HG03175 (cell line): ENCODE results near the gene MLN.
"Not testable (repeated sequence)": the region's sequence is repeated elsewhere in the genome, so short reads cannot be mapped to it uniquely, and the experiment has no call there.

Experiments
- ATAC-seq: cut with Tn5 transposase; IDR thresholded peaks from one replicate; pipeline ENCODE4 v1.9.1; 2021; ENCODE audit warnings: mild to moderate bottlenecking, moderate library complexity; ENCODE audit not compliant: unreplicated experiment

The MLN gene

DNA sequence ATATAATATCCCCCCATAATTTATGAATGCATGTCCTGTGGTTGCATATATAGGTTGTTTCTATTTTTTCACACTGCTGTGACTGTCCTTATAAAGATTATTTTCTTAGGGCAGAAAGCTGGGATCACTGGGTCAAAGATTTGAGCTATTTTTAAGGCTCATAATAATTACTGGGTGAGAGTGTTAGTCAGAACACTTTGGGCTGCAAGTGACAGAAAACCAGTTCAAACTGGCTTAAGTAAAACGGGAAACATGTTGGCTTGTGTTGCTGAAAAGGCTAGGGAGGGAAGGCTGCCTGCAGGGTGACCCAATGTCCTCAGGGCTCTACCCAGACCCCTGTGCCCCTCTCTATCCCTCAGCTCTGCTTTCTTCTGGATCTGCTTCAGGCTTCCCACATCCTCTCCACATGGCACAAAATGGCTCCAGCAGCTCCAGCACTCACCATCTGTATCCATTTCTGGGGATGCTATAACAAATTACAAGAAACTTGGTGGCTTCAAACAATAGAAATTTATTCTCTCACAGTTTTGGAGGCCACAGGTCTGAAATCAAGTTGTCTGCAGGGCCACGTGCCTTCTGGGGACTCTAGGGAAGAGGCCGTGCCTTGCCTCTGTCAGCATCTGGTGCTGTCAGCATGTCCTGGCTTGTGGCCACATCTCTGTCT lies 33.1 kb upstream of the MLN start:
- no peak for ATAC-seq

DNA sequence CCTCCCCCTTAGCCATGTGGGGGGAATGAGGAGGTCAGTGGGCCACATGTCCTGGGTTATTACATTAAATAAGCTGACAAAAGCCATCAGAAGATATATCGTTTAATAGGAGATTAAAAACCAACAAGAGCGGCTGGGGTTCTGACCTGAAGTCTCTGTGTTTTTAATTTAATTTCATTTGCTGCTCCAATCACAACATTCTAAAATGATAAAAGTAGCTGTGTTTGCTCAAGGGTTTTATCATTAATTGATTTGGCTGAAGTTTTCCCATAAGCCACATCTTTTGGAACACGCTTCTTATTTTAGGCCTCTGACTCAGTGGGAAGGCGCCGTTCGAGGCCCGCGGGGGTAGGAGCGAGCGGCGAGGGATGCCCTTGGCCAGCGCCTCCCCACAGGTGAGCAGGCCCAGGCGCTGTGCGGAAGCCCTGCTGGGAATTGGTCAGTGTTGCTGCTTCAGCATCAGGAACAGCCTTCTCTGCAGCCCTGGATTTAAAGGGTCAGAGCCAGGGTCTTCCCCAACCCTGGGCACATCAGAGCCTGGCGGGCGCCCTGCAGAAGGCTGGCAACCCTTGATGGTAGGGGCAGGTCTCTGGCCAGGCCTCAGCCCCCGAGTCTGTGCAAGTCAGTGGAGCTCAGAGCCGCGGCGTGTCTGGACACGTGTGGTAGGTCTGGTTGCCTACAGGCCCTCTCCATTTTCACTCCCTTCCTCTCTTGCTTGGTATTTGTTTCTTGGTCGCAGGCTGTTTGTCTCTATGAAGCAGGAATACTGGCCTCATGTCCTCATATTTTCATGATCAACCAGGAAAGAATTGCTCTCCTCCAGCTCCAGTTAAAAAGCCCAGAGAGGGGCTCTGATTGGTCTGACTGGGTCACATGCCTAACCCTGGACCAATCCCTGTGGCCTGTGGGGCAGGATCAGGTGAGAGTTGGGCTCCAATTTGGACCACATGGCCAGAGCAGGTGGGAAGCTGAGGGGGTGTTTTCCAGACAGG lies 30.9 kb upstream of the MLN start:
- no peak for ATAC-seq

GRCh38 chr6:33833599-33833998 lies 29.8 kb upstream of the MLN start:
- no peak for ATAC-seq

- ATAC-seq, result not testable (repeated sequence)
Measured at GRCh38 chr6:33832831-33833230, 29.0 kb upstream of the MLN start.

DNA sequence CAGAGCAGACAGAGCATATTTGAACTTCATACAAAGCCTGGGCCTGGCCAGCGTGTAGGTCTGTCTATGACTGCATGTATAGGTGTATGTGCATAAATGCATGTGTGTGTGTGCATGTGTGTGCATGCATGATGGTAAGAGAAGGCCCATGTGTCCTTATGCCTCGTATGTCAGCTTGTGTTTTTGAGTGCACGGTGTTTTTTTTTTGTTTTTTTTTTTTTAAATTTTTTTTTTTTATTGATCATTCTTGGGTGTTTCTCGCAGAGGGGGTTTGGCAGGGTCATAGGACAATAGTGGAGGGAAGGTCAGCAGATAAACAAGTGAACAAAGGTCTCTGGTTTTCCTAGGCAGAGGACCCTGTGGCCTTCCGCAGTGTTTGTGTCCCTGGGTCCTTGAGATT lies 27.9 kb upstream of the MLN start:
- not testable (repeated sequence) for ATAC-seq

- ATAC-seq, result no peak
Measured at GRCh38 chr6:33830635-33831240, 26.9 kb upstream of the MLN start.

DNA sequence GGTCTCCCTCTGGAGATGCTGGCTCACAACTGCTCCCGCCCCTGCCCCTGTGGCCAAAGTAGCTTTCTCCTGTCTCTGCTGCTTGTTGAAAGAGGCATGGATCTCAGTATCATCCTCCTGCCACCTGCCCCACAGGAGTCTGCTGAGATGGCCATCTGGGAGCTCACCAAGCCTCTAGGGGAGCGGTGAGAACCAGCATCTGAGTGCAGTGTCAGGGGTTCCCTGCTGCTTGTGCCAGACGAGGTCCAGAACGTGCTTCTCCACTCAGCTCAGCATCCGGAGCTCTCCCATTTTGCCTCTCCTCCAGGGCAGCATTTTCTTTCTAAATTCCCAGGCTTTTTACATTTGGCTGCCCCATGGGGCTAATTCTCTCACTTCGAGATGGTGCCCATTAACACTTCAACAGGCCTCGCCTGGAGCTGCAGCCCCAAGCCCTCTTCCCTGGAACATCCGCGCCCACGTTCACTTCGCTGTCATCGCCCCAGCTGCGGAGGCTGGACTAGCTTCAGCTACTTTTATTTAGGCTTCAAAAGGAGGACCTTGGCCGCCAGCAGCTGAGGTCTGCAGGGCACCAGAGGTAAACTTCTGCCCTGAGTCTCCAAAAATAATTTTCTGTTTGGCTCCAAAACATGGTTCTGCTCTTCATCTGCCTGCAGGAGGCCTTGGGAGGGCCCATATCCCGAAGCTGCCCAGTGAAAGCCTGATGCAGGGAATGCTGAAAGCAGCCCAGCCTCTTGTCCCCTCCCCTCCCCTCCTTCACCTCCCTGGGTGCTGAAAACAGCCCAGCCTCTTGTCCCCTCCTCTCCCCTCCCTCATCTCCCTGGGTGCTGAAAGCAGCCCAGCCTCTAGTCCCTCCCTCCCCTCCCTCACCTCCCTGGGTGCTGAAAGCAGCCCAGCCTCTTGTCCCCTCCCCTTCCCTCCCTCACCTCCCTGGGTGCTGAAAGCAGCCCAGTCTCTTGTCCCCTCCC lies 25.2 kb upstream of the MLN start:
- ATAC-seq, result no peak

DNA sequence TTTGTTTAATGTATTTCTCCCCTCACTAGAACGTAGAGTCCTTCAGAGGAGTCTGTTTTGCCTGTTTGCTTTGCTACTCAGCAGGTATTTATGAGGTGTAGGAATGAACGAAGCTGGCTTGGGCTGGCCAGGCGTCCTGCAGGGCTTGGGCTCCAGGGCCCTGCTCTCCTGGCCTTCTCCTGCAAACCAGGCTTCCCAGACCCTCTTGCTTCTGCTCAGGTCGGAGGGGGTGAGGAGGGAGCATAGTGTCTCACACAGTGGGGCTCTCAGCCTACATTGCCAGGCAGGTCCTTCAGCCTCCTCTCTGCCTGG lies 24.6 kb upstream of the MLN start:
- no peak for ATAC-seq

DNA sequence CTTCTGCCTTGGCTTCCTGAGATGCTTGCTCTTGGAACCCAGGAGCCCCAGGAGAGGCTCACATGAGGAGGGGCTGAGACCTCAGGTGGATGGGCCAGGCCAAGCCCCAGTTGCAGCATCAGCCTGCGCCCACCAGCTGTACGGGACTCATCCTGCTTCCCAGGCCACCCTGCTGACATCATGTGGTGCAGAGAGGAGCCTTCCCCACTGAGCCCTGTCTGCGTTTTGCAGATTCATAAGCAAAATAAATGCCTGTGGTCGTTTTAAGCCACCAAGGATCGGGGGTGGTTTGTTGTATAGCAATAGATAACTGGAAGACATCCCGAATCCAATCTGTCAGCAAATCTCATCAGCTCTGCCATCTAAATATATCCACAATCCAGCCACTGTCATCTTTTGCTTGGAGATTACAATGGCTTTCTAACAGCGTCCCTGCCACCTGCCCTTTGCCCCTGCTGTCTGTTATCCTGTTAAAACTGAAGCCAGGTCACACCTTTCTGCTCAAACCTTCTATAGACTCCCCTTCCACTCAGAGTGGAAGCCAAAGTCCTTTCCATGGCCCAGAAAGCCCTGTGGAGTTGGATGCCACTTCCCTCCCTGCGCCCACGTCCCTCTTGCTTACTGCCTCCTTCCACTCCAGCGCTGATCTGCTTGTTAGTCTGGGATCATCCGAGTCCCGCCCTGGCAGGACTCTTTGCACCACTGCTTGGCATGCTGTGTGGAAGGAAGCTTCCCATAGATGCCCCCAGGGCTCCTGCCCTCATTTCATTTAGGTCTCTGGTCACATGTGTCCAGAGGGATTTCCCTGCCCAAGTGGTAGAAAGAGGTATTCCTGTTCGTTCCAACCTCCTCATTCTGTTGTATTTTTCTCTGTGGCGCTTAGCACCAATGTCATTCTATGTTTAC lies 24.0 kb upstream of the MLN start:
- ATAC-seq, result no peak

- ATAC-seq, result no peak
Measured at GRCh38 chr6:33826537-33826936, 22.7 kb upstream of the MLN start.

GRCh38 chr6:33824461-33825154 lies 20.8 kb upstream of the MLN start:
- ATAC-seq, result no peak

DNA sequence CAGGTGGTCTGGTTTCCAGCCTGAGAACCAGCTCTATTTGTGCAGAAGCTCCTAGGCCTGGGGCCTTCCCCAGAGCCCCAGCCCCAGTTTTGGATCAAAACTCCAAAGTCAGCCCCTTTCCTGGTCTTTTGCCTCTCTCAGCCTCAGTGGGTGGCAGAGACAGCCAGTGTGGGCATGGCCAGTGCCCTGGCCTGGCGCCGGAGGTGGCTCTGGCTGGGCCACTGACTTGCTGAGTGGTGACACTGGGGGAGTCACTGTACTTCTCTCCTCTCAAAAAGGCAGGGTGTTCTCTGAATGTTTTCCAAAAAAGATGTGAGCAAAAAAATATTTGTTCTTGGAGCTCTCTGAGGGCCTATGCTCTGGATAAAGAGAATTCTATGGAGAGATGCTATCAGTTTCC lies 20.0 kb upstream of the MLN start:
- ATAC-seq, result no peak

DNA sequence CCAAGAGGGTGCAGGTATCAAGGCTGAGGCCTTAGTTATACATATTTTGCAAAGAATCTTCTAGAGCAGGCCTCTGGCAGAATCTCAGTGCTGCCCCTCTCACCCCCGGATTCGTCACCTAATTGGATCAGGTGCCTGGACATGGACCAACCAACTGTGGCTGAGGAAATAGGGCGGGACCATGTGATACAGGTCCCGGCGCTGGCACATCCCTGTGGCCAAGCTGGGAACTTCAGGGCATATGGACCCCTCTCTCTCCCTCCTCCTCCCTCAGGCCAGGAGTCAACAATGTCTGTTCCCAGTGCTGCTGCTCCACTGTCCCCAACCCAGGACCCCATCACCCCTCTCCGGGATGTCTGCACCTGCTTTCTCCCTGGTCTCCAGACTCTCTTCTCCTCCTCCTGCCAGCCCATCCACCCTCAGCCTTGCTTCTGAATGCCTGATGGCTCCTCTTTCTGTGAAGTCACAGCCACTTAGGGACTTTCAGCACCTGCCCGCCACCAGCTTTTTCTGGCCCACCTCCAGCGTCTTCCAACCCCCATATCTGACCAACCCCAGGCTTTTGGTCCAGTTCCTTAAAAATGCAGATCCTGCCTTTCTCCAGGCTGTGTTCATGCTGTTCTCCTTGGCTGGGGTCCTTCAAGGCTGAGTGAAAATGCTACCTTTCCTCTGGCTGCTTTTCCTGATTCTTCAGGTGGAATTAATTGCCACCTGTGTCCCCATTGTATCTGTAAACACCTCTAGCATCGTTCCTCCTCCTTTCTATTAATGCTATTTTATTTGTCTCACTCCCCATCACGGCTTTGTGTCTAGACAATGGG lies 19.0 kb upstream of the MLN start:
- no peak for ATAC-seq

DNA sequence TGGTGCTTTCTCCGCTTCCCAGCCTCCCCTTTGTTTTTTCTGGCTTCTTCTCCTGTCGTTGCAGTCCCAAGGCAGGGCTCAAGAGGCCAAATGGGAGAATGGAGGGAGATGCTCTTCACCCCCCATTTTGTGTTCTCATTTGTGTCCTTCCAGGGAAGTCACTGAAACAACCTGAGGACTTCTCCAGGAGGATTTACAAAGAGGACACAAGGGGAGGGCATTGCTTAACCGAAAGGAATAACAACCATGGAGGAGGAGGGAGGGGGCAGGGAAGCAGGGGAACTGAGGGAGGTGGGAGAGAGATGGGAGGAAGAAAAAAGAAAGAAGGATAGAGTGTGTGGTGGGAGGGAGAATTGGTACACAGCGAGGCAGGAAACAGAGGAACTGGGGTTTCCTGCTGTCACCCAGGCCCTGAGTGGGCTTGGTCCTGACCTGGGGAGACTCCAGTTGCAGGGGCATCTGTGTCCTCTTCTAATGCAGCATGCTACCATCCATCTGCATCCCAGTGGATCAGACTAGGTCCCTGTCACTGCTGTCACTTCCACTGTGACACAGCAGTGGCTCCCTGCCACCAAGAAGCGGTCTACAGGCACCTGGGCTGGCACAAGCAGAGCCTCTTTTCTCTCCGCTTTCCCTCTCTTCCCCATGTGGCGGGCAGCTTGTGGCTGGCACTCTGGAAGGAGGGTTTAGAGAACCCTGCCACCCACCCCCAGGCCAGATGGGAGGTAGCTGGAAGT lies 17.1 kb upstream of the MLN start:
- no peak for ATAC-seq

GRCh38 chr6:33820243-33820642 lies 16.4 kb upstream of the MLN start:
- ATAC-seq, result no peak

GRCh38 chr6:33819021-33819420 lies 15.2 kb upstream of the MLN start:
- ATAC-seq, result no peak

DNA sequence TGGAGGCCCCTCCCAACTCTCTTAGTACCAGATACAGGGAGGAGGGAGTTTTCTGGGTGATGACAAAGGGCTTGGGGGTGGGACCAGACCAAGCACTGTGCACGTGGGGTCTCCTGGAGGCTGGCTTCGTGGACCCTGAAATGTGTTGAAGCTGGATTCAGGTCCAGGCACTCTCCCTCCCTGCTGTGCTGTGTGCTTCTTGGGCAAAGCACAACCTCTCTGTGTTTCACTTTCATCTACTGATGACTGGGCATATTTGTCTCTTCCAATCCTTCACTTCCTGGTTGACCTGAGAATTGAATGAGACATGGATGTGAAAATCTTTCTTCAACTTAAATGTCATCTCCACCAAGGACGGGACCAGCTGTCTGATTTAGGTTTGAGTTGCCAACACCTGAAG lies 14.5 kb upstream of the MLN start:
- ATAC-seq, result no peak

DNA sequence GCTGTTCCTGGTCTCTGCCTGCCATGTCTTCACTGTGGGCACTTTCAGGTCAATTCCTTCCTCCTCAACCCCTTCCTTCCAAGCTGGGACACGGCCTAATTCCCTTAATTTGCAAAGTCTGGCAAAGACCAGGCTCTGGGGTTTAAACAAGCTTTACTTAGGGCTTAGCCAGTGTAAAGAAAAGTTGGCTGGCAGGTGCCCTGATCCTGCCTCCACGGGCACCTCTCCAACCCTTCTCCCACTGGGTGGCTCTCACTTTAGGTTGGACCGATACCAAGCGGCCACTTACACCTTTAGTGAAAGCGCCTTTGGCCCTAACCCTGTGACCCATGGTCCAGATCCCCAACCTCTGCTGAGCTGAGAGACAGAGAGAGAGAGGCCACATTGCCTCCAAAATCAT lies 13.7 kb upstream of the MLN start:
- ATAC-seq, result no peak
